ENCODE measurements around the gene PAX7. TPM values are rescaled to one million over a fixed set of nuclear protein-coding genes. Genes with fewer than 3 reads are reported as not detected.

Gene PAX7
- total and polyA plus RNA-seq, 2 experiments from 2014 or later: 0.03 TPM; not detected in 1

GRCh38 chr1:18667333-18667732, 36.7 kb downstream of the PAX7 start (continued):
- TF ChIP-seq ZNF114 (CRISPR knock-in tag; IDR thresholded peaks at IDR 0.05) (no peak), CREB1 (CRISPR knock-in tag; IDR thresholded peaks at IDR 0.05; ENCODE audit: low read depth) (no peak), NANOG (IDR thresholded peaks at IDR 0.05; ENCODE audit: borderline replicate concordance) (no peak), STAT1 (IDR thresholded peaks at IDR 0.05; ENCODE audit: unreplicated experiment) (no peak), EZH2 (IDR thresholded peaks at IDR 0.05; ENCODE audit: low read depth, unreplicated experiment) (no peak)
- TF ChIP-seq, protein P1, sequence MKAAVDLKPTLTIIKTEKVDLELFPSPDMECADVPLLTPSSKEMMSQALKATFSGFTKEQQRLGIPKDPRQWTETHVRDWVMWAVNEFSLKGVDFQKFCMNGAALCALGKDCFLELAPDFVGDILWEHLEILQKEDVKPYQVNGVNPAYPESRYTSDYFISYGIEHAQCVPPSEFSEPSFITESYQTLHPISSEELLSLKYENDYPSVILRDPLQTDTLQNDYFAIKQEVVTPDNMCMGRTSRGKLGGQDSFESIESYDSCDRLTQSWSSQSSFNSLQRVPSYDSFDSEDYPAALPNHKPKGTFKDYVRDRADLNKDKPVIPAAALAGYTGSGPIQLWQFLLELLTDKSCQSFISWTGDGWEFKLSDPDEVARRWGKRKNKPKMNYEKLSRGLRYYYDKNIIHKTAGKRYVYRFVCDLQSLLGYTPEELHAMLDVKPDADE (IDR thresholded peaks at IDR 0.05): no peak

GRCh38 chr1:18668046-18668445, 37.4 kb downstream of the PAX7 start:
- no peak overlapping the region for H3K4me3 Mint-ChIP-seq
- Histone ChIP-seq H3K36me3 (ENCODE audit: insufficient read depth) (no peaks in the 10 kb centered on the region), H3K4me2 (no peak overlapping the region), H3K79me2 (replicated peaks; ENCODE audit: insufficient read depth) (no peaks in the 10 kb centered on the region), H4K20me1 (replicated peaks; ENCODE audit: insufficient read depth) (no peaks in the 10 kb centered on the region), H3K4me3 (no peak overlapping the region), H3K4me1 (ENCODE audit: insufficient read depth) (peaks cover 5% of the 10 kb centered on the region; the same call in 1 of the 2 replicates), H2AFZ (no peak overlapping the region), H3K27ac (ENCODE audit: low read depth) (no peak overlapping the region), H3K27me3 (ENCODE audit: insufficient read depth) (0 out of 2 replicates have a peak, but pooled peaks cover 14% of the 10 kb centered on the region), H3F3A (replicated peaks; ENCODE audit: low read depth) (no peaks in the 10 kb centered on the region), H3K9me2 (ENCODE audit: insufficient read depth) (no peaks in the 10 kb centered on the region)
- no peak overlapping the region for H3K27ac Mint-ChIP-seq
- no peak for ATAC-seq
- H3K4me1 Mint-ChIP-seq: peaks cover 20% of the 10 kb centered on the region
- no peaks in the 10 kb centered on the region; the same call in 2 of the 3 replicates for H3K9me3 Mint-ChIP-seq
- no peak for DNase-seq (ENCODE audit: low spot score)
- H3K36me3 Mint-ChIP-seq (ENCODE audit: low read depth): no peaks in the 10 kb centered on the region
- no peak for TF ChIP-seq EZH2 (IDR thresholded peaks at IDR 0.05; ENCODE audit: low read depth, unreplicated experiment)
- no peak for TF ChIP-seq CREB1 (CRISPR knock-in tag; IDR thresholded peaks at IDR 0.05; ENCODE audit: low read depth)
- H3K27me3 Mint-ChIP-seq (ENCODE audit: insufficient read depth, low read depth, poor library complexity): peaks cover 13% of the 10 kb centered on the region

GRCh38 chr1:18668750-18669404, 38.2 kb downstream of the PAX7 start:
- no peaks in the 10 kb centered on the region for H3K36me3 Mint-ChIP-seq (ENCODE audit: low read depth)
- H3K27me3 Mint-ChIP-seq (ENCODE audit: insufficient read depth, low read depth, poor library complexity): peaks cover 19% of the 10 kb centered on the region
- no peak overlapping the region for H3K4me3 Mint-ChIP-seq
- Histone ChIP-seq H3K4me3 (no peak overlapping the region), H3K27me3 (ENCODE audit: insufficient read depth) (0 out of 2 replicates have a peak, but pooled peaks cover 9% of the 10 kb centered on the region), H4K20me1 (replicated peaks; ENCODE audit: insufficient read depth) (no peaks in the 10 kb centered on the region), H2AFZ (no peak overlapping the region), H3K4me1 (ENCODE audit: insufficient read depth) (peaks cover 5% of the 10 kb centered on the region; the same call in 1 of the 2 replicates), H3K36me3 (ENCODE audit: insufficient read depth) (no peaks in the 10 kb centered on the region), H3K4me2 (no peak overlapping the region), H3K9me2 (ENCODE audit: insufficient read depth) (no peaks in the 10 kb centered on the region), H3K27ac (ENCODE audit: low read depth) (no peak overlapping the region), H3K79me2 (replicated peaks; ENCODE audit: insufficient read depth) (no peaks in the 10 kb centered on the region), H3F3A (replicated peaks; ENCODE audit: low read depth) (no peaks in the 10 kb centered on the region)
- no peaks in the 10 kb centered on the region; the same call in 2 of the 3 replicates for H3K9me3 Mint-ChIP-seq
- no peak for DNase-seq (ENCODE audit: low spot score)
- ATAC-seq: peak; percentile 21; the same call in 2 of the 3 replicates
- peaks cover 27% of the 10 kb centered on the region for H3K4me1 Mint-ChIP-seq
- H3K27ac Mint-ChIP-seq: no peak overlapping the region
- TF ChIP-seq NANOG (IDR thresholded peaks at IDR 0.05; ENCODE audit: borderline replicate concordance) (no peak), STAT1 (IDR thresholded peaks at IDR 0.05; ENCODE audit: unreplicated experiment) (no peak), ZNF331 (CRISPR knock-in tag; IDR thresholded peaks at IDR 0.05; ENCODE audit: low read depth) (no peak), EZH2phosphoT487 (IDR thresholded peaks at IDR 0.05; ENCODE audit: unreplicated experiment) (no peak)
- TF ChIP-seq, protein P1 (IDR thresholded peaks at IDR 0.05): no peak
